Right atrium auricular region (tissue), 2 donors: Measurements from ENCODE around the gene CDYL. TPM values are rescaled to one million over a fixed set of nuclear protein-coding genes. Genes with fewer than 3 reads are reported as not detected.

Experiments
- DNase-seq: peaks from one replicate; pipeline ENCODE4 v3.0.0-alpha.2; 2019; ENCODE audit warnings: low spot score
- H3K27ac ChIP-seq, 2 donors: fragments of 200-600 bp; sonication (generic); 1 replicate in 1 of 2; 2 replicates in 1 of 2; pipeline ENCODE4 v1.5.1; 2016 to 2019
- H3K27me3 ChIP-seq, 2 donors: fragments of 200-600 bp; sonication (generic); one replicate each; pipeline versions ENCODE4 v1.5.1 to v1.6.0; 2017 to 2019
- H3K36me3 ChIP-seq: fragments of 200-600 bp; sonication (generic); one replicate; pipeline ENCODE4 v1.5.1; 2016
- H3K4me1 ChIP-seq, 2 donors: fragments of 200-600 bp; sonication (generic); one replicate each; pipeline versions ENCODE4 v1.5.1 to v1.6.0; 2017 to 2019
- H3K4me3 ChIP-seq, 2 donors: fragments of 200-600 bp; sonication (generic); 1 replicate in 1 of 2; 2 replicates in 1 of 2; pipeline ENCODE4 v1.5.1; 2017 to 2019; ENCODE audit warnings: mild to moderate bottlenecking in 1 of 2, moderate library complexity in 1 of 2
- H3K9me3 ChIP-seq, 2 donors: fragments of 200-600 bp; sonication (generic); one replicate each; pipeline ENCODE4 v1.5.1; 2019
- CTCF ChIP-seq, 2 donors: fragments of 200-600 bp; sonication (generic); IDR thresholded peaks; one replicate each; pipeline ENCODE4 v1.5.1; 2019; ENCODE audit warnings: antibody characterized with exemption in 2 of 2
- total RNA-seq, 2 donors: library from RNA; depleted of rRNA; stranded (reverse); fragments of >200 nt; gene quantifications; one replicate each; pipeline ENCODE4 v1.1.0, GENCODE V29; 2016

The CDYL gene
- total RNA-seq, 2 donors from 2014 or later, result 23.7 to 28.9 TPM

GRCh38 chr6:4743926-4744325 is 32.3 kb upstream of the CDYL start:
- H3K4me3 ChIP-seq, result no peak overlapping the region

GRCh38 chr6:4747588-4747987 is 28.6 kb upstream of the CDYL start:
- no peak overlapping the region for H3K27ac ChIP-seq
- H3K9me3 ChIP-seq, result no peaks in the 10 kb centered on the region
- no peak for TF ChIP-seq CTCF (IDR thresholded peaks at IDR 0.05)
- H3K27me3 ChIP-seq, result no peaks in the 10 kb centered on the region
- H3K4me3 ChIP-seq, result no peak overlapping the region
- no peaks in the 10 kb centered on the region for H3K4me1 ChIP-seq
- H3K36me3 ChIP-seq, result no peaks in the 10 kb centered on the region
- no peak for DNase-seq

More at GRCh38 chr6:4743926-4744325, 32.3 kb upstream of the CDYL start:
- H3K27ac ChIP-seq, result no peak overlapping the region
- H3K9me3 ChIP-seq, result no peaks in the 10 kb centered on the region
- H3K36me3 ChIP-seq, result no peaks in the 10 kb centered on the region
- H3K4me1 ChIP-seq, result no peaks in the 10 kb centered on the region
- no peak for TF ChIP-seq CTCF (IDR thresholded peaks at IDR 0.05)
- no peak for DNase-seq
- no peaks in the 10 kb centered on the region for H3K27me3 ChIP-seq

GRCh38 chr6:4751823-4752464 is 24.3 kb upstream of the CDYL start:
- no peaks in the 10 kb centered on the region for H3K4me1 ChIP-seq
- H3K36me3 ChIP-seq, result no peaks in the 10 kb centered on the region
- TF ChIP-seq CTCF (IDR thresholded peaks at IDR 0.05), result no peak
- DNase-seq, result no peak
- no peaks in the 10 kb centered on the region for H3K9me3 ChIP-seq
- no peaks in the 10 kb centered on the region for H3K27me3 ChIP-seq
- H3K27ac ChIP-seq, result no peak overlapping the region
- no peak overlapping the region for H3K4me3 ChIP-seq

- Histone ChIP-seq H3K4me3 (no peak overlapping the region), H3K27ac (no peak overlapping the region), H3K9me3 (no peaks in the 10 kb centered on the region), H3K27me3 (no peaks in the 10 kb centered on the region), H3K36me3 (no peaks in the 10 kb centered on the region), H3K4me1 (no peaks in the 10 kb centered on the region)
- DNase-seq, result no peak
- TF ChIP-seq CTCF (IDR thresholded peaks at IDR 0.05), result no peak
Measured at GRCh38 chr6:4756247-4756646, 20.0 kb upstream of the CDYL start.

- DNase-seq, result no peak
- Histone ChIP-seq H3K9me3 (peaks cover 0 to 28% of the 10 kb centered on the region in 2 donors), H3K36me3 (no peaks in the 10 kb centered on the region), H3K27me3 (no peaks in the 10 kb centered on the region), H3K4me1 (no peaks in the 10 kb centered on the region), H3K27ac (no peak overlapping the region), H3K4me3 (no peak overlapping the region)
- no peak for TF ChIP-seq CTCF (IDR thresholded peaks at IDR 0.05)
Measured at GRCh38 chr6:4759997-4760396, 16.2 kb upstream of the CDYL start.

- Histone ChIP-seq H3K4me3 (no peak overlapping the region), H3K4me1 (no peaks in the 10 kb centered on the region), H3K27ac (no peak overlapping the region), H3K27me3 (no peaks in the 10 kb centered on the region), H3K36me3 (no peaks in the 10 kb centered on the region), H3K9me3 (peaks cover 0 to 35% of the 10 kb centered on the region in 2 donors)
- no peak for DNase-seq
- no peak for TF ChIP-seq CTCF (IDR thresholded peaks at IDR 0.05)
Measured at GRCh38 chr6:4760773-4761172, 15.4 kb upstream of the CDYL start.
